ENCODE data around the gene DNMT3B. TPM values are rescaled to one million over a fixed set of nuclear protein-coding genes. Genes with fewer than 3 reads are reported as not detected.
"Not testable (repeated sequence)": the region's sequence is repeated elsewhere in the genome, so short reads cannot be mapped to it uniquely, and the experiment has no call there.

The DNMT3B gene
- total RNA-seq, 1 experiment from 2014 or later, result 1.2 TPM

DNA sequence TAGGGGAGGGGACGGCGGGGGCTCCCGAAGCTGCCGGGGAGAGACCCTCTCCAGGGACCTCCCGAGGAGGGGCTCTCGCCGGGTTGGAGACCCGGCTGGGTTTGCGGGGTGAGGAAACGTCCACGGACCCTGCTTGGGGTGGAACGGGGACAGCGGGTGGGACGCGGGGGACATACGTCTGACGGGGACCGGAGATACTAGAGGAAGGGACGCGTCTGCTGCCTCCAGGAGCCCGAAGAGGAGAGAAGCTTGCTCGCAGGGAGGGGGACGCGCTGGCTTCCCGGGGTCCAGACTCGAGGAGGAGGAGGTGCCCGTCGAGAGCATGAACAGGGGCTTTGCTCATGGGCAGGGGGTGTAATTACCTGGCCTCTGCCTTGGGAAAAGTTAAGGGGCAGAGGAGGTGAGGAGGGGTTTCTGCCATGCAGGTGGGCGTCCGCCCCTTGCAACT lies 593 bp downstream of the DNMT3B start:
- no peak for DNase-seq (ENCODE audit: low read depth)

DNA sequence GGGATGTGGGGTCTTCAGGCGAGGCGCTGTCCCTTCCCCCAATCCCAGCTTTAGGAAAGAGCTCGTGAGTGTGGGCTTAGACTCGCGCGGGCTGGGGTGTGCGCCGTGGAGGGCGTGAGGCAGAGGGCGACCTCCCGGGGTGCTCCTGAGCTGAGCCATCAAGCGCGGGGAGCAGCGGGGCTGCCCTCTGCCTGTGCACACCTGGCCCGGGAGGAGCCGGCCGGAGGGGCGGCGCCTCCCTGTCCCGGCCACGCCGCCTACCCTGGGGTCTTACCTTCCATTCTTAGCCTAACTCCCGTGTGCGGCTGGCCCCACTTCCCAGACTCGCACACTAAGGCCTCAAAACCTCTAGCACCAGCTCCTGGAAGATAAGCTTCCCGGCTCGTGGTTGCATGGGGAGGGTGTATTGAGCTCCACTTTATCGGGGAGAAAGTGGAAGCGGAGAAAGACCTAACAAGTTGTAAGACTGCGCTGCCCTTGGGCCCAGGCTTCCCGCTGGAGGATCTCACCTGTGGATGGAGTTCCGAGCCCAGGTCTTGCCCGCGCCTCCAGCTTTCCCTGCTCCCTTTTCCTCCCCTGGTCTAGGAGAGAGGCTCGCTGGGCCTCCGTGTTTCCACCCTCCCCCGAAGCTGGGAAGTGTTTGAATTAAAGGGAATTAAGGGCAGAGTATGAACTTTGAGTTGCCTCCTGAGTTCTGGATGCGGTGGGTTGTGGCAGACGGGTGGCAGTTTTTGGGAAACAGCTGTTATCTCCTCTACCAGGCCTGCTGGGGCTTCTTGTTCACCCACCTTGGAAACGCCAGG lies 1.2 kb downstream of the DNMT3B start:
- DNase-seq (ENCODE audit: low read depth), result no peak

DNA sequence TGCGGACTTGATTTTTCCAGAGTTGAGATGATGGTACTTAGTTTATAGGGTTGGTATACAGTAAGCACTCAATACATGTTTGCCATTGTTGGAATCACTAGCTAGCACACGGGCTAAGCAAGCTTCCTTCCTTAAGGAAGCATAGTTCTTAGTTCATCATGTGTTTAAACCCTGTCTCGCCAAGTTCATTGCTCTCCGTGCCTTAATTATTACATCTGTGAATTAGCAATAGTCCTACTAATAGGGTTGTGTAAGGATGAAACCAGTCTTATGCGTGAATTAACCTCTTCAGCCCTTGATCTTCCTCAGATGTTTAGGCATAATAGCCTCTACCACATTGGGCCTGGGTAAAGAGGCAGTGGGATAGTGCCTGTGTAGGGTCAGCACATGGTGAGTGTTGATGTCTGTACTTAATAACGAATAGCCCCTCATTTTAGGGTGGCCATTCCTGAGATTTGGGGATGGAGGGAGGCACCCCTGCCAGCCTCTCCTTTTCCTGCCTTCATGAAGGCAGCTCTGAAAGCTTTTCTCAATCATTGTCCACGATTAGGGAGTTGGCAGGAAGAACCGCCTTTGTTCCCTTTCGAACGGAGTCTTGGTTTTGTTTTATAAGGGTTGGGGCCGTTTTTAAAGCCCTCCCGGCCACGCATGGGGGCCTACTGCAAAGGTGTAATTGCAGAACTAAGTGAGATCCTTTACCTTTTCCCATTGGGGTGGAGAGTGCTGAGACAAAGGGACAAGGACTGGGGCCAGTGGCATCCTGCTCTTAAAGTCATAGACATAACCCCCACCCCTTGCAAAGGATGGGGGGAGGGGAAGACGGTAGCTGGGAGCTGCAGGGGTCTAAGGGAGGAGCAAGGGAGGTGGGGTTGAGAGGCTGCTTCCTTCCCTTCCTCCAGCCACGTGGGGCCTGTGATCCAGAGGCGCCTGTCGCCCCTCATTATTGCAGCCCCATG lies 2.1 kb downstream of the DNMT3B start:
- DNase-seq (ENCODE audit: low read depth), result no peak

DNA sequence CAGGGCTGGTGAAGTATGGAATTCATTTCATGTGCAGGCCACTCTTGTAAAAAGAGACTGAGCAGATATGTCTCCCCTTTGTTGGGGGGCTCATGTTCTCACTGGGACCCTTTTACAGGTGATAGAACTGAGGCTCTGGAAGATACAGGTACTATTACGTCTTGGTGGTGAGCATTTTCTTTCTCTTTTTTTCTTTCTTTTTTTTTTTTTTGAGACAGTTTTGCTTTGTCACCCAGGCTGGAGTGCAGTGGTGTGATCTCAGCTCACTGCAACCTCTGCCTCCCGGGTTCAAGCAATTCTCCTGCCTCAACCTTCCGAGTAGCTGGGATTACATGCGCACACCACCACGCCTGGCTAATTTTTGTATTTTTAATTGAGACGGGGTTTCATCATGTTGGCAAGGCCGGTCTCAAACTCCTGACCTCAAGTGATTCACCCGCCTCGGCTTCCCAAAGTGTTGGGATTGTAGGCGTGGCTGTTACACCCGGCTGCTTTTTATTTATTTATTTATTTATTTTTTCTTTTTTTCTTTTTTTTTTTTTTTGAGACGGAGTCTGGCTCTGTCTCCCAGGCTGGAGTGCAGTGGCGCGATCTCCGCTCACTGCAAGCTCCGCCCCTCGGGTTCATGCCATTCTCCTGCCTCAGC lies 3.2 kb downstream of the DNMT3B start:
- DNase-seq (ENCODE audit: low read depth), result not testable (repeated sequence)

DNA sequence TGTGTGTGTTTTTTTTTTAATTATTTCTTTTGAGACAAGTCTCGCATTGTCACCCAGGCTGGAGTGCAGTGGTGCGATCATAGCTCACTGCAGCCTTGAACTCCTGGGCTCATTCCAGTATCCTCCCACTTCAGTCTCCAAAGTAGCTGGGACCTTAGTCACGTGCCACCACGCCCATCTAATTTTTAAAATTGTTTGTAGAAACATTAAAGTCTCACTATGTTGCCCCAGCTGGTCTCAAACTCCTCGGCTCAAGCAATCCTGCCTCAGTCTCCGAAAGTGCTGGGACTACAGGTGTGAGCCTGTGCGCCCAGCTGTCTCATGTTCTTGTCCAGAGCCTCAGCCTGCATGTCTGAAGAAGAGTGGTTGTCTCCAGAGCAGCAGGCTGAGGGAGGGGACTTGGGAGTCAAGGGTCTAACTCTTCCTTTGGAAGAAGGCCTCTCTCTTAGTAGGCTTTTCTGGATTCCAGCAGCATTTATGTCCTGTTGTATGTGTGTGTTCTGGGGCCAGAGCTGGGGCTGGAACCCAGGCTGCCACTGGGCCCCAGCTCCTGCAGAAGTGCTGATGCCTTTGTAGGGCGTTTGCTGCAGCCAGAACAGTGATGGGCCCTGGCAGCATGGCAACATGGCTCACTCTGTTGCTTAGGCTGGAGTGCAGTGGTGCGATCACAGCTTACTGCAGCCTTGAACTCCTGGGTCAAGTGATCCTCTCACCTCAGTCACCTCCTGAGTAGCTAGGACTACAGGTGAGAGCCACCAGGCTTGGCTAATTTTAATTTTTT lies 5.4 kb downstream of the DNMT3B start:
- no peak for DNase-seq (ENCODE audit: low read depth)

DNA sequence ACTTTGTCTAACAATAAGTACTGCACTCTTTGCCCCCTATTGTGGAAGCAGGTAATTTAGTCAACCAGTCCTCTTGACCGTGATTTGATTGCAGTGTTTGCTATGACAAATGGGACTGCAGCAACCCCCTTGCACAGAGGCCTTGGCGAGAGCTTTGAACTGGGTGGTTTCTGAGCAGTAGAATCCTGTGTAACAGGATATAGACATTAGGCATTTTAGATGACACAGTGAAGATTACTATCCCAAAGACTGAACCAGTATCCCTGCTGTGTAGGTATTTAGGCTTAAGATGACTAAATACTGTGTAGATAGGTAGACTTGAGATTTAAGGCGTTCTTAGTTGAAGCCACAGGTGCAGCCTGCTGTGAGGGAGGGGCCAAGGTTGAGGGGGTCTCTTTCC lies 9.9 kb downstream of the DNMT3B start:
- DNase-seq (ENCODE audit: low read depth), result no peak

DNA sequence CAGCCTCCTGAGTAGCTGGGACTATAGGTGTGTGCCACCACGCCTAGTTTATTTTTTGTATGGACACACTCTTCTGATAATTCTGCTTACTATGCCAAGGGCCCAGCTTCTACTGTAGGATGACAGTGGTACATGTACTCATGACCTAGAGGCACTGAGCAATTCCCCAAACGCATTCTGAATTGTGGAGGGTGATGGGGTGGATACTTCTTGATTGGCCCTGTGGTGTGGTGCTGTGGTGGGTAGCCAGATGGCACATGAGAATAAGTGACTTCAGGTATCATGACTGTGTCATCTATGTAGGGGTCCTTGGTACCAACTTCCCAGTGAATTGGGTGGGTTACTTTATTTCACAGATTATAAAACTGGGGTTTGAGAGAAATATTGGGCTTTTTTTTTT lies 11.0 kb downstream of the DNMT3B start:
- DNase-seq (ENCODE audit: low read depth), result no peak

DNA sequence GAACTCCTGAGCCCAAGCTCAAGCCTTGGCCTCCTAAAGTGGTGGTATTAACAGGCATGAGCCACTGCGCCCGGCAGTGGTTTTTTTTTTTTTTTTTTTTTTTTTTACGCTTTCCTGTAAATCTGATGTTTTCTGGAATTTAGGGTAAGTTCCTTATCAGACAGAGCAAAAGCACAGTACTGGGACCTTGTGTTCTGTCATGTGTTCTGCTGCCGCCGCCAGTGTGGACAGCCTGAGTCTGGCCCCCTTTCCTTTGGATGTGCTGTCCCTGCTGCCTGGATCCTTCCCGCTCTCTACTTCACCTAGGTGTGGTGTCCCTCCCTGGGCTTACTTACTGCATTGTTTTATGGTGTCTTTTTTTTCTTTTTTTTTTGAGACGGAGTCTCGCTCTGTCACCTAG lies 11.7 kb downstream of the DNMT3B start:
- no peak for DNase-seq (ENCODE audit: low read depth)

DNA sequence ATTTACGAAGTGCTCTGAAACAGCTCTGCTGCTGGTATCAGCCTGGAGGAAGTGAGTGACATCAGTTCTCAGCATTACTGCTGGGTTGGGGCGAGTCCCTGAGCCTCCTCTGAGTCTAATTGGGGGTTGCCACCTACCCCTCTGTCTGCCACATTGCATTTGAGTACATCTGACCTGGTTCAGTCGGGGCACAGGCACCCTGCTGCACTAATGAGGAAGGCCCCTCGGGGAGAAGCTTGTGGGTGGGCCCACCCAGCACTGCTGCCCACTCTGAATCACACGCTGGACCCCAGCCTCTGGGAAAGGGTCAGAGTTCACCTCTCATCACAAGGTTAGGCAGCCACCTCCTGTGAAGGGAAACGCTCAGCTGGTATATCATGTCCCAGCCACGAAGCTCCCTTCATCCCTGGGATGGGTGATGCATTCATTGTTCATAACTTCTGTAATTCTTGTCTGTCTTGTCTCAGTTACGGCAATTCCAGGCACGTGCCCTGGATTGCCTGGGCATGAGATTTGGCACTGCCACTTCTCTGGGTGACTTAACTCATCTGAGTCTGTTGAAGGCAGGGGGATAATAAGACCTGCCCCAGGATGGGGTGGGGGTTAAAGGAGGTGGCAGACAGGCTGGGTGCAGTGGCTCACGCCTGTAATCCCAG lies 13.3 kb downstream of the DNMT3B start:
- DNase-seq (ENCODE audit: low read depth), result no peak

DNA sequence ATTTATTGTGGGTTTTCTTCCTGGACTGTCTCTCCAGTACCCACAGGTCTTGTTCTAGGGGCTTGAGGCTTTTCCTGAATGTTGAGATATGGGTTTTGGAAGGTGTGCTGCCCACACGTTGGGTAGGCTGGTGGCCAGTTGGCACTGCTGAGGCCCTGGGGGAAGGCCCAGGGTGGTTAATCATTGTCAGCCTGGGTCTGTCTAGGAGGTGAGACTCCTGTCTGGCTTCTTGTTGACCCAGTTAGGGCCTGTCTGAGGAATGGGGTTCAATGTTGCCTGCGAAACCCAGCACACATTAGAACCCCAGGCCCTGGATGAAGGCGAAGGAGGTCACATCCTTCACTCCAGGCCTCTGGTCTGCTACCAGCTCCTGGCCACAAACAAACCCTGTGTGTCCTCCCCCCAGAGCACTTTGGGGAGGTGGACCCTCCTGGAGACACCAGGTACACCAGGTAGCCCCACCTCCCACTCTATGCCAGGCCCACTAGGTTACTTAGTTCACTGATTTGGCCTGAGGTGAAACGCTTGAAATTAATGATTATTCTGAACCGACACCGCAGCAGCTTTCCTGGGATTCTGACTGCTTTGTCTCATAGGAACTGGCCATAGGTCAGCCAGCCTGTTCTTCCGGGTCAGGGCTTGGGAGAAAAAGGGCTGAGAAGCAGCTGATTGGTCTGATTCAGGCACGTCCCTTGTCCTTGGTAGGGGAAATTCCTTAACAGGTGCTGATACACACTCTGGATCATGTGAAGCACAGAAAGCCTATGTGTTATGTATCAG lies 15.2 kb downstream of the DNMT3B start:
- no peak for DNase-seq (ENCODE audit: low read depth)

DNA sequence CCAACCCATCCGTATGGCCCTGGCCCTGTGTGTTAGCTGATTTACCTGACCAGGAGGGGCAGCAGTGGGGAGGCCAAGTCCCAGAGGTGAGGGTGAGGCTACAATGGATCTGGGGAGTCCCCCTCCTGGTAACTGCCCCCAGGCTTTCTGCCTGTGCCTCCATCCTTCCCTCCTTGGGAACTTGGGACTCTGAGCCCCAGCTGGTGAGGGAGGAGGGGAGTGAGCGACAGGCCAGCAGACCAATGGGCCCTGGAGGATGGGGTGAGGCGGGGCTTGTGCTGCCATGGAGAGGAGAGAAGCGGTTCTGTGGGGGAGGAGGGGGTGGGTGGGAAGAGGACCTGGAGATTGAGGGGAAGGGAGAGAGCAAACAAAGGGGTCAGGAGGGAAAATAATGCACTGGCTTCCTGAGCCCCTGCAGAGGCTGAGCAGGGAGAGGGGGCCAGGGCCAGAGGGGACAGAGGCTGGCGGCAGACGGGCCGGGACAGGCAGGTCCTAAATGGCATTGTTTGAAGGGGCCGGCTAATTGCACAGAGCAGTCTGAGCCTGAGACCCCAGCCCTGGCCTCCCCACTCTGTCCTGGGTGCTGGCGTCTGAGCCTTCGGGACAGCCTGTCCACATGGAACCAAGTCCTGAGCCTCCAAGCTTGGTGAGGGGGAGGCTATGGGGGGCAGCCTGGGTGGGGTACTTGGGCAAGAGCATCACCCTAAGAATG lies 17.5 kb downstream of the DNMT3B start:
- no peak for DNase-seq (ENCODE audit: low read depth)

DNA sequence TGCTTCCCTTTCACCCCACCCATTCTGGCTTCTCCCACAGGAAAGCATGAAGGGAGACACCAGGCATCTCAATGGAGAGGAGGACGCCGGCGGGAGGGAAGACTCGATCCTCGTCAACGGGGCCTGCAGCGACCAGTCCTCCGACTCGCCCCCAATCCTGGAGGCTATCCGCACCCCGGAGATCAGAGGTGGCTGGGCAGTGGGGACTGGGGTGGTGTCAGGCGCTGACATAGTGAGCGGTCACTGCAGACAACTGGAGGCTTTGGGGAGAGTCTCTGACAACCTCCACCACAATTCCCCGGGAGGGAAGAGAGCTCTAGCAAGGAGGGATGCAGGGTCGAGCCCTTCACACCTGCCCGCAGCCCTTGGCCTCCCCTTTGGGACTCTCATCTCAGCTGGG lies 18.1 kb downstream of the DNMT3B start:
- DNase-seq (ENCODE audit: low read depth), result no peak

DNA sequence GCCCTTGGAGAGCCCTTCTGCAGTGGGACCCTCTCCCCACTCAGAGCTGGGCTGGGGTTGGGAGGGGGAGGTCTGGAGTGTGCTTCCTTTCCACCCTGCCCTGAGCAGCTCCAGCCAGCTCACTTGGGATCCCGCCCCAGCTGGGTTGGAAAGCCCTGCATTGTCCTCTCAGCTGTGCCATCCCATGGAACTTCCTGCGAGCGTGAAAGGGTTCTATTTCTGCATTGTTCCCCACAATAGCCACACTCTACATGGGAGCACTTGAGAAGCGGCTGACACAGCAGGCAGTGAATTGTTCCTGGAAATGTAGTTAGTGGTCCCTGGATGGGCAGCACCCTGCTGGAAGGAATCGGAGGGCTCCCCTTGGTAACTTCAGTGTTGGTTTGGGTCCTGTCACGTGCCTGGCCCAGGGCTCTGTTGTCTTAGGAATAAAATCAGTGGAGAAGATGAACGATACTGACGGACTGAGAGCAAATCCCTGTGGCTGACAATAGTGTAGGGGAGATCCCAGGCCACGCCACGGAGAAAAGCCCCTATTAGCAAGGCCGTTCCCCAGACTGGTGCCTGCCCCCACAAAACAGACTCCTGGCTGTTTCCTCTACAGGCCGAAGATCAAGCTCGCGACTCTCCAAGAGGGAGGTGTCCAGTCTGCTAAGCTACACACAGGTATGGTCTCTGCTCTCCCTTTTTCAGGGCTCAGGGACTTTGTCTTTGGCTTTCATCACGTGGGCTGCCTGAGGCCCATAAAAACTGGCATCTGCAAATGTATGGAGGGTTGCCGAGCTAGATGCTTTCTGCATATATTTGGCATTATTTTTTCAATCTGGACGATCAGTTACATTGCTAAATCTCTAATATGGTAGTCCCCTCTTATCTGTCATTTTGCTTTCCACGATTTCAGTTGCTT lies 18.8 kb downstream of the DNMT3B start:
- DNase-seq (ENCODE audit: low read depth), result no peak

DNA sequence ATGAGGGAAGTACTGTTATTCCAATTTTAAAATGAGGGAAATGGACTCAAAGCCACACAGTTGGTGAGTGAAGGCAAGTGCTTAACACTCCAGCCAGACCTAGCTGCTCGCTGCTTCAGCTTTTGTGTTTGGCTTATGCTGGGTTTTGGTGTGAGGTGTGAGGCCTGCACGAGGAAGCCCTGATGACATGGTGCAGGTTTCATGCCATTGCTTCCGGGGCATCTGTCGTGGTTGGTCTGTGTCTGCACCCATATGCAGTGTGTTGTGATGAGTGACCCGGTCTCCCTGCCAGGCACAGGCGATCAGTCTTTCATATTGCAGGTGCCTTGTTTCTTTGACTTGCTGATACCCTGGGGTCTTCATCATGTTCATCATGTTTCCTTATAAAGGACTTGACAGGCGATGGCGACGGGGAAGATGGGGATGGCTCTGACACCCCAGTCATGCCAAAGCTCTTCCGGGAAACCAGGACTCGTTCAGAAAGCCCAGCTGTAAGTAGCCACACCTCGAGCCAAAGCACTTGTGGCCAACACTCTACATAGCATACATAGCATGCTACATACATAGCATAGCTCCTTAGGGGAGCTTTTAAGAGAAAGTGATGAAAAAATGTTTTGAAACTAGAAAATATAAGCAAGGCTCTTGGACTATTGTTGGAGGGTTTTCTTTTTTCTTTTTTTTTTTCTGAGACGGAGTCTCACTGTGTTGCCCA lies 22.3 kb downstream of the DNMT3B start:
- no peak for DNase-seq (ENCODE audit: low read depth)

DNA sequence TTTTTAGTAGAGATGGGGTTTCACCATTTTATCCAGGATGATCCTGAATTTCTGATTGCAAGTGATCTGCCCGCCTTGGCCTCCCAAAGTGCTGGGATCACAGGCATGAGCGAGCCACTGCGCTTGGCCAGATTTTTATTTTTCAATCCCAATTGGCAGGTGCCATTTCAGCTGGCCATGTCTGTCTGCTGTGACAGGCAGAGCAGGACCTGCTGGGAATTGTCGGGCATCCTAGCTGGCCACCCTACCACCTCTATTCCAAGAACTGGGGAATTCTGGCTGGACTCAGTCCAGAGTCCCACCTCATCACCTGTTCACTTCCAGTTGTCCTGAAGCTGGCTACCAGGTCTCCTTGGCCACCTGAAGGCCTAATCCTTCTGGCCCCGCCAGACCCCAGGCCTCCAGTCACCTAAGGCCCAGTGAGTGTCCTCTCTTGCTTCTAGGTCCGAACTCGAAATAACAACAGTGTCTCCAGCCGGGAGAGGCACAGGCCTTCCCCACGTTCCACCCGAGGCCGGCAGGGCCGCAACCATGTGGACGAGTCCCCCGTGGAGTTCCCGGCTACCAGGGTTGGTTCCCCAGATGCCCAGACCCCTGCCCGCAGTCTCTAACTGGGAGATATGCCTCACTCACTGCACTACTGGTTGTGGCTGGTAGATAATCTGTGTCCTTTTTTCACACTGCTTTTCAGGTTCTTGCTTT lies 24.0 kb downstream of the DNMT3B start:
- DNase-seq (ENCODE audit: low read depth), result no peak

DNA sequence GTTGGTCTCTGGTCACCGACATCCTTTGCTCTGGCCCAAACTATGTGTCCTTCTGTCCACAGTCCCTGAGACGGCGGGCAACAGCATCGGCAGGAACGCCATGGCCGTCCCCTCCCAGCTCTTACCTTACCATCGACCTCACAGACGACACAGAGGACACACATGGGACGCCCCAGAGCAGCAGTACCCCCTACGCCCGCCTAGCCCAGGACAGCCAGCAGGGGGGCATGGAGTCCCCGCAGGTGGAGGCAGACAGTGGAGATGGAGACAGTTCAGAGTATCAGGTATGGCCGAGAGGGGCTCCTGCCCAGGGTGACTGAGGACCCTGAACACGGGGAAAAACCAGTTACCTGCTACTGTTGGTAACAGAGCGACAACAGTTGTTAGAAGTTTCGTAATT lies 25.0 kb downstream of the DNMT3B start:
- no peak for DNase-seq (ENCODE audit: low read depth)

All from LHCN-M2 (cell line).